Gastroesophageal sphincter (tissue), 4 donors: ENCODE results near the gene HEMK1. TPM values are rescaled to one million over a fixed set of nuclear protein-coding genes. Genes with fewer than 3 reads are reported as not detected.

Source experiments
- ATAC-seq: fragments of 150-250 bp; one replicate; pipeline ENCODE4 v1.9.1; 2016; ENCODE audit warnings: mild to moderate bottlenecking, moderate library complexity
- H3K27ac ChIP-seq, 4 donors: fragments of 200-600 bp; sonication (generic) in 3 of 4; 1 replicate in 3 of 4; 2 replicates in 1 of 4; pipeline ENCODE4 v1.5.1; 2016 to 2019
- H3K27me3 ChIP-seq: fragments of 200-600 bp; sonication (generic); one replicate; pipeline ENCODE4 v1.5.1; 2019
- H3K36me3 ChIP-seq, 2 donors: fragments of 200-600 bp; sonication (generic); one replicate each; pipeline ENCODE4 v1.5.1; 2019; ENCODE audit warnings: control low read depth in 1 of 2
- H3K4me1 ChIP-seq, 3 donors: fragments of 200-600 bp; sonication (generic); 1 replicate in 2 of 3; 2 replicates in 1 of 3; pipeline ENCODE4 v1.5.1; 2016 to 2019; ENCODE audit warnings: control low read depth in 2 of 3
- H3K4me3 ChIP-seq, 2 donors: fragments of 200-600 bp; sonication (generic); one replicate each; pipeline ENCODE4 v1.5.1; 2019; ENCODE audit warnings: mild to moderate bottlenecking in 1 of 2, moderate library complexity in 1 of 2
- H3K9me3 ChIP-seq, 3 donors: fragments of 200-600 bp; sonication (generic); one replicate each; pipeline ENCODE4 v1.5.1; 2017 to 2019; ENCODE audit warnings: control low read depth in 2 of 3
- EP300 ChIP-seq: sonication (generic); formaldehyde crosslinking; IDR thresholded peaks from one replicate; pipeline ENCODE4 v1.6.1; 2017; ENCODE audit warnings: antibody characterized with exemption, mild to moderate bottlenecking
- POLR2A ChIP-seq, 2 donors: fragments of 450-650 bp; IDR thresholded peaks; one replicate each; pipeline ENCODE4 v1.6.1; 2017; ENCODE audit warnings: antibody characterized with exemption in 2 of 2, mild to moderate bottlenecking in 2 of 2, moderate library complexity in 1 of 2
- POLR2AphosphoS5 ChIP-seq: sonication (generic); formaldehyde crosslinking; IDR thresholded peaks from one replicate; pipeline ENCODE4 v1.6.1; 2017; ENCODE audit warnings: antibody characterized with exemption
- WGBS, 2 donors: methylation state at CpG; one replicate each; pipeline ENCODE4 v1.1.5; 2018; ENCODE audit warnings: low coverage in 1 of 2; 5-methylcytosine and 5-hydroxymethylcytosine counted together
- total RNA-seq, 4 donors: library from RNA; depleted of rRNA; stranded (reverse); fragments of >200 nt; gene quantifications; one replicate each; pipeline ENCODE4 v1.1.0, GENCODE V29; 2016
- TF ChIP-seq, protein P1 (sequence below), 4 experiments: fragments of 200-600 bp in 2 of 4; fragments of 450-650 bp in 2 of 4; sonication (generic) in 1 of 4; IDR thresholded peaks; one replicate each; pipeline ENCODE4 v1.5.1; 2017 to 2019; ENCODE audit warnings: antibody characterized with exemption in 4 of 4, mild to moderate bottlenecking in 2 of 4, moderate library complexity in 2 of 4

The HEMK1 gene
- total RNA-seq, 4 donors from 2014 or later = 6.4 to 11.7 (median 11.4) TPM

DNA sequence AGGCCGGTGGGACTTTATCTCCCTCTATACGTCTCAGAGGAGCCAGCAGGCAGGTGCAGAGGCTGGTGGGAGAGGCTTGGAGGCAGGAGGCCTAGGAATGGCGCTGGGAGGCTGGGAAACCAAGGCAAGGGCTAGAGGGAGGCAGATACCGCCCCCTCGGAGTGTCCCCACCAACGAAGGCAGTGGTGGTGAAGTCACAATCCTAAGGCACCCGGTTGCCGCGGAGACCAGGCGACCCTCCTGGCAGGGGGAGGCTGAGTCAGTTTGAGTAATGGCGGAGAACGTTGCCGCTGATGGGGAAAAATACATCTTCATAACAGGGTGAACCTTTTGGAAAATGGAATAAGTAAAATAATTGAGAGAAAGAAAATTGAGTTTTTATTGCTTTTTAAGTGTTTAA is 36.0 kb upstream of the HEMK1 start:
- WGBS, 2 donors = 79% methylated on average over 13 of the region's 13 CpGs; no CpG with 5 or more reads in 1 of the 2 donors
- Histone ChIP-seq H3K27ac (no peak overlapping the region), H3K4me3 (no peak overlapping the region), H3K9me3 (no peaks in the 10 kb centered on the region), H3K27me3 (peaks cover 35% of the 10 kb centered on the region), H3K36me3 (no peaks in the 10 kb centered on the region), H3K4me1 (no peaks in the 10 kb centered on the region)
- TF ChIP-seq POLR2AphosphoS5 (no peak), EP300 (no peak), POLR2A (IDR thresholded peaks at IDR 0.05) (no peak)
- TF ChIP-seq, protein P1, sequence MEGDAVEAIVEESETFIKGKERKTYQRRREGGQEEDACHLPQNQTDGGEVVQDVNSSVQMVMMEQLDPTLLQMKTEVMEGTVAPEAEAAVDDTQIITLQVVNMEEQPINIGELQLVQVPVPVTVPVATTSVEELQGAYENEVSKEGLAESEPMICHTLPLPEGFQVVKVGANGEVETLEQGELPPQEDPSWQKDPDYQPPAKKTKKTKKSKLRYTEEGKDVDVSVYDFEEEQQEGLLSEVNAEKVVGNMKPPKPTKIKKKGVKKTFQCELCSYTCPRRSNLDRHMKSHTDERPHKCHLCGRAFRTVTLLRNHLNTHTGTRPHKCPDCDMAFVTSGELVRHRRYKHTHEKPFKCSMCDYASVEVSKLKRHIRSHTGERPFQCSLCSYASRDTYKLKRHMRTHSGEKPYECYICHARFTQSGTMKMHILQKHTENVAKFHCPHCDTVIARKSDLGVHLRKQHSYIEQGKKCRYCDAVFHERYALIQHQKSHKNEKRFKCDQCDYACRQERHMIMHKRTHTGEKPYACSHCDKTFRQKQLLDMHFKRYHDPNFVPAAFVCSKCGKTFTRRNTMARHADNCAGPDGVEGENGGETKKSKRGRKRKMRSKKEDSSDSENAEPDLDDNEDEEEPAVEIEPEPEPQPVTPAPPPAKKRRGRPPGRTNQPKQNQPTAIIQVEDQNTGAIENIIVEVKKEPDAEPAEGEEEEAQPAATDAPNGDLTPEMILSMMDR (IDR thresholded peaks at IDR 0.05) = no peak
- ATAC-seq = no peak

DNA sequence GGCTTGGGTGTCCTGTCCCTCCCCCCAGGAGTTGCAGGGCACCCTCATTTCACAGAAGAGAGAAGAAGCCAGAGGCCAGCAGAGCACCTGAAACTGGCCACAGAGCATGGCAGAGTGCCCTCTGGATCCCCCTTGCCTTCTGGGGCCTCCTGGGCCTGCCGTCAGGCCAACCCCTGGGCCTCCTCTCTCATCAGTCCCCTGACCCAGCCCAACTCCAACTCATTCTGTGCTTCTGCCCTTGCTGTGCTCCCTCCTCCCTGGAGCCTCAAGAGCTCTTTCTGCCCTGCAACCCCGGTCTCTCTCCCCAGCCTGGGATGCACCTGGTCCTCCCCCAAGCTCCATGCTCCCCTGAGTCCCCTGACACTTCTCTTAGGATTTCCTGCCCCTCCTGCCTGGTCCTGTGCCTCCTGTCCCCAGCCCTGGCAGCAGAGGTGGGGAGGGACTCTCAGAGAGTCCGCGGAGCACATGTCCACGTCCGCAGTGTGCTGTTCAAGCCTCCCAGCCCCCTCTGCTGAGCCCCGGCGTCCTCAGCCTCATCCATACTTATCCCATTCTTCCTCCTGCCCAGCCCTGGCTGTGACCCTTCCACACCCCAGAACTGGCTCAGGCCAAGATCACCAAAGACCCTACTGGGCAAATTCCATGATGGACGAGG is 35.4 kb upstream of the HEMK1 start:
- Histone ChIP-seq H3K27me3 (peaks cover 31% of the 10 kb centered on the region), H3K36me3 (no peaks in the 10 kb centered on the region), H3K27ac (no peak overlapping the region), H3K4me1 (no peaks in the 10 kb centered on the region), H3K9me3 (no peaks in the 10 kb centered on the region), H3K4me3 (no peak overlapping the region)
- WGBS, 2 donors = 60 to 100% methylated on average over 1 to 5 of the region's 9 CpGs
- ATAC-seq = no peak
- TF ChIP-seq POLR2AphosphoS5 (no peak), POLR2A (IDR thresholded peaks at IDR 0.05) (no peak), EP300 (no peak)
- TF ChIP-seq, protein P1 (IDR thresholded peaks at IDR 0.05) = no peak

DNA sequence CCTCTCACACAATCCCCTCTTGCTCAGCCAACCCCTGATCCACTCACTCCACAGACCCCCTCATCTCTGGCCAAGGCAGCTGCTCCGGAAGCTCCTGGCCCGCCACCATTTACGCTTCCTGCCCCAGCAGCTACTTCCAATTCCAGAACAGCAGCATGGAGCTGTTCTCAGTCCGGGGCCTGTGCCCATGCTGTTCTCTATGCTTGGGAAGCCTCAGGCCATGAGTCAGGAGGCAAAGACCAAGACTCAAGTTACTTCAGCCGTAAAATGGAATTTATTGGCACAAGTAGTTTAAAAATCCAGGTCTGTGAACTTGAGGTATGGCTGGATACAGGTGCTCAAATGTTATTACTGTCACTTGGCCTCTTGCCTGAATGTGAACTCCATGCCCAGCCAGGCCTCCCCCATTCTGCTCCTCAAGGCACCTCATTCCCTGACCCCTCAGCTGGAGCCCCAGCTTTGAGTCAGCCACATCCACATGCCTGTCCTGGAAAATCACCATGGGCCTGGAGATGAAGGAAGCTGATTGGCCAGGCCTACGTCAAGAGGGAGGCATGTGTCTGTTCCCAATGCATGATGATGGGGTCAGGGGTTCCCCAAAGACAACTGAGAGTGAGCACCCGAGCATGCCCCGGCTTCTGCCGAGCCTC is 34.5 kb upstream of the HEMK1 start:
- no peak for ATAC-seq
- peaks cover 28% of the 10 kb centered on the region for H3K27me3 ChIP-seq
- H3K36me3 ChIP-seq = no peaks in the 10 kb centered on the region
- no peak overlapping the region for H3K27ac ChIP-seq
- WGBS, 2 donors = 69% methylated on average over 5 of the region's 9 CpGs; no CpG with 5 or more reads in 1 of the 2 donors
- no peaks in the 10 kb centered on the region for H3K4me1 ChIP-seq
- no peaks in the 10 kb centered on the region for H3K9me3 ChIP-seq
- no peak overlapping the region for H3K4me3 ChIP-seq
- TF ChIP-seq POLR2A (IDR thresholded peaks at IDR 0.05) (no peak), EP300 (no peak), POLR2AphosphoS5 (no peak)
- TF ChIP-seq, protein P1 (IDR thresholded peaks at IDR 0.05) = no peak

DNA sequence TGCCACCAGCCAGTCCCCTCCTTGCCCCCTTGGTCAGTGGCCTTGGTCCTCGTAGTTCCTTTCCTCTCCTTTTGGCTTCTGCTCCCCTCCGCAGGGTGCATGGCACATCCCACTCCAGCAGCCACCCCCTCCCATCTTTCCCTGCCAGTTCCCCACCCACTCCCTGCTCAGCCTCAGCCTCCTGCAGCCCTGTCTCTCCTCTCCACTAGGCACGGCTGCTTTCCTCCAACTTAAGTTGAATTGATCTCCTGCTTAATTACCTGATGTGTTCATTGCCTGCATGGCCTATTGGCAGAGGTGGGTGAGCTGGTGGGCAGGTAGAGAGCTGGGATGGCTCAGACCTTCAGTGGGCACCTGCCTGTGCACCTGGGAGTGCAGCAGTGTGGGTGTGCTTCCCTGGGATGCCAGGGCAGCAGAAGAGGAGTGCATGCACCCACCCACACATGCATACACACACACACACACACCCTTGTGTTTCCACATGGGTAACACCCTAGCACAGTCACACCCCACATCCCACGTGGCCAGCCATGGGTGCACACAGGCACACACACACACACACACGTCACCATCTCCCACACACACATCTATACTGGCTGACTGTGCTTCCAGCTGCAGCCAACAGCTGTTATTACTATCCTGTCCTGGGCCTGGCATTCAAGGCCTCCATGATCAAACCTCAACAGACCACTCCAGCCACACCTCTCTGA is 32.7 kb upstream of the HEMK1 start:
- Histone ChIP-seq H3K36me3 (no peaks in the 10 kb centered on the region), H3K4me3 (no peak overlapping the region), H3K9me3 (no peaks in the 10 kb centered on the region), H3K27me3 (peaks cover 15% of the 10 kb centered on the region), H3K27ac (no peak overlapping the region), H3K4me1 (no peaks in the 10 kb centered on the region)
- no peak for TF ChIP-seq POLR2AphosphoS5
- no peak for TF ChIP-seq POLR2A (IDR thresholded peaks at IDR 0.05)
- TF ChIP-seq, protein P1 (IDR thresholded peaks at IDR 0.05) = no peak
- TF ChIP-seq EP300 = no peak
- no peak for ATAC-seq
- WGBS, 2 donors = 77 to 84% methylated on average over 3 to 4 of the region's 5 CpGs
